ENCODE results near the gene KLF18. TPM values are rescaled to one million over a fixed set of nuclear protein-coding genes. Genes with fewer than 3 reads are reported as not detected.

KLF18 gene
- total and polyA plus RNA-seq, 2 donors (not counting 3 experiments of a cell fraction or from before 2014, with no cell fraction given) = not detected

GRCh38 chr1:44090429-44091252 lies 50.8 kb downstream of the KLF18 start:
- no TSS peak for BruUV-seq (replicated peaks)
- intact Hi-C loops (cut with micrococcal nuclease) = no loop called here
- Histone ChIP-seq H3K27ac (ENCODE audit: insufficient read depth, low read depth, low read length) (no peak overlapping the region), H3K4me3 (replicated peaks in 1 of 3; ENCODE audit: insufficient read depth in 1 of 3, low read depth in 1 of 3, low read length in 3 of 3) (no peak overlapping the region), H3K9me3 (replicated peaks; ENCODE audit: control insufficient read depth, insufficient read depth, low read length) (no peaks in the 10 kb centered on the region), H3K27me3 (ENCODE audit: control insufficient read depth in 2 of 2, insufficient read depth in 2 of 2, low read length in 2 of 2) (peaks cover 1 to 15% of the 10 kb centered on the region in 2 experiments), H3K79me2 (ENCODE audit: control insufficient read depth, insufficient read depth, low read length) (no peaks in the 10 kb centered on the region), H3K4me2 (ENCODE audit: insufficient read depth, low read length) (no peak overlapping the region), H3K9ac (replicated peaks; ENCODE audit: extremely low read depth, insufficient read depth, low read length) (no peak overlapping the region), H3K9me1 (replicated peaks; ENCODE audit: control insufficient read depth, extremely low read depth, insufficient read depth, low read length) (no peaks in the 10 kb centered on the region), H4K20me1 (replicated peaks; ENCODE audit: control insufficient read depth, extremely low read depth, insufficient read depth, low read length) (no peaks in the 10 kb centered on the region), H2AFZ (ENCODE audit: low read depth, low read length) (no peak overlapping the region), H3K4me1 (ENCODE audit: control insufficient read depth, extremely low read depth, insufficient read depth, low read length) (no peaks in the 10 kb centered on the region), H3K36me3 (ENCODE audit: control insufficient read depth in 2 of 2, extremely low read depth in 1 of 2, insufficient read depth in 2 of 2, low read length in 2 of 2) (no peaks in the 10 kb centered on the region)
- no peak for DNase-seq (ENCODE audit: low read depth, low spot score)
- TF ChIP-seq MYC (IDR thresholded peaks at IDR 0.05; ENCODE audit: low read depth, low read length) (no peak), CTCF (IDR thresholded peaks at IDR 0.05; ENCODE audit: extremely low read depth in 1 of 2, insufficient read depth in 1 of 2, low read depth in 1 of 2, low read length in 2 of 2) (no peak), POLR2AphosphoS5 (IDR thresholded peaks at IDR 0.05; ENCODE audit: insufficient read depth, low read depth, low read length) (no peak), MAX (IDR thresholded peaks at IDR 0.05; ENCODE audit: insufficient read depth, insufficient read length) (no peak), GATA2 (IDR thresholded peaks at IDR 0.05; ENCODE audit: insufficient read depth, insufficient read length, low read depth, low read length) (no peak), JUN (IDR thresholded peaks at IDR 0.05; ENCODE audit: borderline replicate concordance, insufficient read depth, insufficient read length, low read depth) (no peak), POLR2A (IDR thresholded peaks at IDR 0.05; ENCODE audit: low read depth, low read length) (no peak), EZH2 (IDR thresholded peaks at IDR 0.05; ENCODE audit: borderline replicate concordance, low read depth, low read length, severe bottlenecking) (no peak), FOS (IDR thresholded peaks at IDR 0.05; ENCODE audit: borderline replicate concordance, insufficient read depth, low read length) (no peak)
- dilution Hi-C loops (cut with MboI; ENCODE audit: extremely low pct_ligation_motif_present, low sequenced_read_pairs) = no loop called here
- POLR2A ChIA-PET = no interaction called here
- CTCF ChIA-PET = interaction anchor here (2.4 to 3.9 kb wide), 2 partner anchors 13 to 20 kb away, joined by 7 to 15 read pairs; no protein-coding TSS in a partner anchor
- FAIRE-seq = no peak

Data from endothelial cell of umbilical vein (primary cell).